Heart left ventricle (tissue), 13 donors: Measurements from ENCODE around the gene TNFRSF9.

Source experiments
- CTCF ChIP-seq, 12 donors: fragments of 200-600 bp; sonication (generic) in 4 of 12; IDR thresholded peaks; one replicate each; pipeline versions ENCODE4 v1.5.0 to v1.8.0; 2018 to 2022; ENCODE audit warnings: antibody characterized with exemption in 12 of 12, mild to moderate bottlenecking in 5 of 12
- POLR2A ChIP-seq, 2 donors: fragments of 450-650 bp; IDR thresholded peaks; one replicate each; pipeline ENCODE4 v1.6.1; 2017; ENCODE audit warnings: antibody characterized with exemption in 2 of 2, mild to moderate bottlenecking in 2 of 2, moderate library complexity in 2 of 2
- donor health status: ischemic (EF 13 %, LVEDD 7.1; RV severe dilation, severe dysfunction).
- donor health status: DM: no; HTN: yes; CAD: no.
- donor health status: DM: no; HTN: no; CAD: no.
- donor health status: ischemic (EF 25% LVEDD 6.9; RV normal size, moderate dysfunction).
- donor health status: ischemic (EF 25% LVEDD 5.7; RV mildly dilated, moderate dysfunction).
- donor health status: ischemic (EF 35%, LVEDD 5.7; RV mildly dilated, moderate dysfunction).
- donor health status: nonischemic (EF 11% LVEDD 7.7; RV severe dilation, severe dysfunction).
- donor health status: DM: yes; HTN: yes; CAD: no.
- donor health status: PGD.
- donor health status: ischemic (EF 29% LVEDD 5.4; RV normal size, mild dysfunction).
- donor health status: nonischemic (EF 23%, LVEDD 6.1; RV moderate dilation, normal function).

DNA sequence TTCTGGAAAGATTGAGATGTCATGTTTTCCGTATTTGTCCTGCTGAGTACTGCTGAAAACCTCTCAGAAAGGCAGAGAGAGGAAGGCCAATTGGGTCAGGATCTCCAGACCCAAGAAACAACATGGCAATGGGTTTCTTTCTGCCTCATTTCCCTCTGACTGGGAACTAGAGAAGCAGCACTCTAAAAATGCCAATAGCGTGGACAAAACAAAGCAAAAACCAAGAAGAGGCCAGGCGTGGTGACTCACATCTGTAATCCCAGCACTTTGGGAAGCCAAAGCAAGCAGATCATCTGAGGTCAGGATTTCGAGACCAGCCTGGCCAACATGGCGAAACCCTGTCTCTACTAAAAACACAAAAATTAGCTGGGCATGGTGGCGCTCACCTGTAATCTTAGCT lies 18.3 kb downstream of the TNFRSF9 start:
- TF ChIP-seq POLR2A (IDR thresholded peaks at IDR 0.05) (no peak), CTCF (IDR thresholded peaks at IDR 0.05) (no peak)
